Ovary (tissue), 3 donors: ENCODE results near the gene IFIT1.

ENCODE experiments used
- EP300 ChIP-seq: sonication (generic); formaldehyde crosslinking; IDR thresholded peaks from one replicate; pipeline ENCODE4 v1.6.1; 2017; ENCODE audit warnings: antibody characterized with exemption
- POLR2A ChIP-seq: fragments of 450-650 bp; IDR thresholded peaks from one replicate; pipeline ENCODE4 v1.6.1; 2017; ENCODE audit warnings: antibody characterized with exemption, mild to moderate bottlenecking, moderate library complexity
- TF ChIP-seq, protein P1 (sequence below), 3 donors: fragments of 450-650 bp in 2 of 3; fragments of 200-600 bp in 1 of 3; IDR thresholded peaks; one replicate each; pipeline versions ENCODE4 v1.5.1 to v1.8.0; 2016 to 2022; ENCODE audit warnings: antibody characterized with exemption in 3 of 3, mild to moderate bottlenecking in 1 of 3
- donor health status: DM: no; HTN: no; CAD: no.

DNA sequence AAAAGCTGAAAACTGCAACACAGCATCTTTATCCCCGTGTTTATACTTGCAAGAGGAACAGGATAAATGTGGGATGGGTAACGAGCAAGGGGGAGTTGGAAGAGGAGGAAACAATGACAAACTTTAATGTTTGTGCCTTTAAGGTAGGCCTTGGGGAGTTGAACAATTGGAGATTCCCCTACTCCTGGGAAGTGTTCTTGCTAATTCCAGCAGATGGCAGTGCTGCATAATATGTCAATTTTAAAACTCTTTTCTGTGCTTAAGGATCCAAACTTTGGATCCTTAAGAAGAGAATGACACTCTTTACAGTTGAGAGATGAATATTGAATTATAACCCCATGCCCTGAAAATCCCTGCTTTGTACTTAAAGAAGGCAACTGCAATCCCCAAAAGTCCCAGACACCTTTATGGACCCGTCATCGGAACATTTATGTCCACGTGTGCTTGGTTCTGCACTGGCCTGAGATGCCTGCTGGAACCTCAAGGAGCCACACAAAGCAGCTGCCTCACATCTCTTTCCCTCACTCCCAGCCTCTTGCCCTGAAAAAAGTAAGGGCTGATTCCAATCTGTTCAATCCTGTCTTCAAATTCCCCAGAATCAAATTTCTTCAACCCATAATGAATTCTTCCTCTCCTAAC, 33.9 kb downstream of the IFIT1 start:
- TF ChIP-seq, protein P1, sequence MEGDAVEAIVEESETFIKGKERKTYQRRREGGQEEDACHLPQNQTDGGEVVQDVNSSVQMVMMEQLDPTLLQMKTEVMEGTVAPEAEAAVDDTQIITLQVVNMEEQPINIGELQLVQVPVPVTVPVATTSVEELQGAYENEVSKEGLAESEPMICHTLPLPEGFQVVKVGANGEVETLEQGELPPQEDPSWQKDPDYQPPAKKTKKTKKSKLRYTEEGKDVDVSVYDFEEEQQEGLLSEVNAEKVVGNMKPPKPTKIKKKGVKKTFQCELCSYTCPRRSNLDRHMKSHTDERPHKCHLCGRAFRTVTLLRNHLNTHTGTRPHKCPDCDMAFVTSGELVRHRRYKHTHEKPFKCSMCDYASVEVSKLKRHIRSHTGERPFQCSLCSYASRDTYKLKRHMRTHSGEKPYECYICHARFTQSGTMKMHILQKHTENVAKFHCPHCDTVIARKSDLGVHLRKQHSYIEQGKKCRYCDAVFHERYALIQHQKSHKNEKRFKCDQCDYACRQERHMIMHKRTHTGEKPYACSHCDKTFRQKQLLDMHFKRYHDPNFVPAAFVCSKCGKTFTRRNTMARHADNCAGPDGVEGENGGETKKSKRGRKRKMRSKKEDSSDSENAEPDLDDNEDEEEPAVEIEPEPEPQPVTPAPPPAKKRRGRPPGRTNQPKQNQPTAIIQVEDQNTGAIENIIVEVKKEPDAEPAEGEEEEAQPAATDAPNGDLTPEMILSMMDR (IDR thresholded peaks at IDR 0.05) = peak; percentile 26 to 78 (median 75)
- TF ChIP-seq POLR2A (no peak), EP300 (no peak)
